T1000 (cell line): ENCODE results near the gene SPON1.
A peak's percentile ranks its signal among the peaks of the same experiment; 100 is the strongest.
"Not testable (repeated sequence)": the region's sequence is repeated elsewhere in the genome, so short reads cannot be mapped to it uniquely, and the experiment has no call there.

Experiments
- DNase-seq: peaks from one replicate; lab custom pipeline; 2025; ENCODE audit warnings: mixed read lengths; lab: John Stamatoyannopoulos, UW

The SPON1 gene

DNA sequence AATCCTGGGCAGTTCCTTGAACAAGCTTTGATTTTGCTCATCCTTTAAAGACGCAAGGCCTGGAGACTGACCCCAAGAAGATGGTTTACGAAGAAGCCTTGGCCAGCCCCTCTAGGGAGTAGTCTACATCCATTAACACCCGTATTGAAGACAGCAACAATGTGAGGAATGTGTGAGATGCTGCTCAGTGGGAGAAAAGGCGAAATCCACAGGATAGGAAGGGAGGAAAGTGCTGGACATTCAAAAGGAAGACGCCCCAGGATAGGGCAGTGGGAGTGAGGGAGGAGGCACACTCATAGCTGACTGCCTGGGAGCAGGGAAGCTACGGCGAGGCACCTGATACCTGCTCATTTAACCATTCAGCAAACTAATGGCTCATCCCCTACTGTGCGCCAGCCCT lies 282.4 kb downstream of the SPON1 start:
- DNase-seq = no peak

- DNase-seq = no peak
These were observed 282.9 kb downstream of the SPON1 start for GRCh38 chr11:14245444-14245843.

- no peak for DNase-seq
These were observed 286.1 kb downstream of the SPON1 start for GRCh38 chr11:14248580-14248981.

- DNase-seq = no peak
These were observed 286.8 kb downstream of the SPON1 start for GRCh38 chr11:14249121-14249963.

DNA sequence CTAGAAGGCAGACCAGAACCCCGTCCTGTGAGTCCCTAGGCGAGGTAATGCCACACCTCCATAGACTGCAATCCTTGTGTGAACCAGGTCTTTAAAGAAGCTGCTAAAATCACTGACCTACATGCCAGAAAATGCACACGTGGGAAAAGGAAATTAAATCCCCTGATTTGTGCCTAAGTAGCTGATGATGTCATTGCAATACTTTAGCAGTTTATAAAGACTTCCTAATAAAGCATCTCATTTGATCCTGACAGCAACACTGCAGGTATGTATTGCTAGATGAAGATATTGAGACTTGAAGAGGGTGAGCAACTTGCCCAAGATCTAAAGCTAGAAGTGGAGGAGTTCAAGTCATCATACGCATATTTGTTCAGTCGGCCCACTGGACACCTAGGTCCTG lies 289.2 kb downstream of the SPON1 start:
- DNase-seq = no peak

GRCh38 chr11:14252501-14252900 lies 290.0 kb downstream of the SPON1 start:
- not testable (repeated sequence) for DNase-seq

DNA sequence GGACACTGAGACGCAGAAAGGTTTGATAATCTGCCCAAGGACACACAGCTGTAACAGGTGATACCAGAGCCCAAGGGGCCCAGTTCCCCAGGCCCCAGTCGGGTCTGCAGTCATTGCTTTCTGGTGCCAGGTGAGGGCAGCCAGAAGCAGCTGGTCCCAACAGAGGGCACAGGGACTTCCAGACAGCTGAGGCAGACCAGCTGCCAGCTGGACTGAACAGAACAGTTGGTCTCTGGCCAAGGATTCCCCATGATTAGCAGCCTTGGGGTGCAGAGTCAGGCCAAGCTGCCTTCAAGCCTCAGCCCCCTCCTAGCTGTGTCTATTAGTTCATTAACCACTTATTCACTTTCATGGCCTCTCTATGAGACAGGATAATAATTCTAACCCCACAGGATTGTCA lies 290.9 kb downstream of the SPON1 start:
- no peak for DNase-seq

DNA sequence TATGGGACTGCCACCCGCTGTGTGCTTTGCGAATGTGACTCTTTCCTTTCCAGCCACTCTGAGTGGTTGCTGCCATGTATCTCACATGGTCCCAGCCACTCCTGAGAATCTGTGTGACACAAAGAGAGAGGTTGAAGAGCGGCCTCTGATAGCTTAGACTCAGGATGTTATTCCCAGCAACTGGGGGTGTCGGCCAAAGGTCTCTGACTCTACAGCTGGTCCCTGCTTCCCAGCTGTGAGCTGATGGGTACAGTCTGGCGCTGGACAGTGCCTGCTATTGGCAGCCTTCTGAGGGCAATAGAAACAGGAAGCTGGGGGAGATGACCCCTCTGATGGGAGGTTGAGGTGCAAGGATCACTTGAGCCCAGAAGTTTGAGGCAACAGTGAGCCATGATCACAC lies 291.3 kb downstream of the SPON1 start:
- DNase-seq = no peak

GRCh38 chr11:14254533-14255237 lies 292.2 kb downstream of the SPON1 start:
- DNase-seq = no peak

GRCh38 chr11:14255238-14255534 lies 292.7 kb downstream of the SPON1 start:
- DNase-seq = no peak

GRCh38 chr11:14258221-14258935 lies 295.9 kb downstream of the SPON1 start:
- peak; percentile 24 for DNase-seq

- DNase-seq = no peak
These were observed 296.8 kb downstream of the SPON1 start for GRCh38 chr11:14259186-14259784.

DNA sequence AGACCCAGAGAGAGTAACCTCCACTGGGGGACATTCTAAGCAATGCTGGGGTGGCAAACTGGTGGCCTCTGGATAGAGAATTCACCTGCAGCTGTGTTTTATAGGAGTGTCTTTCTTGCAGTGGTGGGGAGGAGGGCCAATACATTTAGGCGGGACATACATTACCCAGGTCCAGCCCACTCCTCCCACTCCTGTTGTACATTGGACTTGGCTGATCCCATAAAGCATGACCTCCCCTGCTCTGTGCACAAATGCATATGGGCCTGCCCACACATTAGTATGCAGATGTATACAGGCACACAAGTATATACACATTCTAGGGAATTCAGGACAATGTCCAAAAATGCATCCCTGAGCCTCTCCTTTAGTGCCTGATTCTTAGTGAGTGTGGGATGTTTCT lies 297.4 kb downstream of the SPON1 start:
- DNase-seq = no peak

- no peak for DNase-seq
These were observed 298.5 kb downstream of the SPON1 start for GRCh38 chr11:14261066-14261465.

DNA sequence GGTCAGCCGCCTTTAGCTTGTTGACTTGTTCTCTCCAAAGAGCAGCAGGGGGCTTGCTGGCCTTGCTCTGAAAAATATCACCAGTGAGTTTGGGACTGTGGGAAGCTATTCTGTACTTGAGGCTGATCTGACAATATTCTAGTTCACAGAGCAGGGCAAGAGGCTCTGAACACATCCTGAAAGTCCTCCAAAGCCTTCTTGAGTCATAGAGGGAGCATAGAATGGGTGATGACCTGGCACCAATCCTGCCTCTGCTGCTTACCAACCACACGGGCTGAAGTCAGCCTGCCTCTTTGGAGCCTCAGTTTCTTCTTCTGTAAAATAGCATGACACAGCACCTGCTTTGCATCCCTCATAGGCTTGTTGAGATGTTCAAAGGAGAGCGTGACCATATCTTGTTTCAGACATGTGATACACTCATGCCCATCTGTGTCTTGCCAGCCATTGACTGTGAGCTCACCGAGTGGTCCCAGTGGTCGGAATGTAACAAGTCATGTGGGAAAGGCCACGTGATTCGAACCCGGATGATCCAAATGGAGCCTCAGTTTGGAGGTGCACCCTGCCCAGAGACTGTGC lies 299.8 kb downstream of the SPON1 start:
- DNase-seq = no peak

DNA sequence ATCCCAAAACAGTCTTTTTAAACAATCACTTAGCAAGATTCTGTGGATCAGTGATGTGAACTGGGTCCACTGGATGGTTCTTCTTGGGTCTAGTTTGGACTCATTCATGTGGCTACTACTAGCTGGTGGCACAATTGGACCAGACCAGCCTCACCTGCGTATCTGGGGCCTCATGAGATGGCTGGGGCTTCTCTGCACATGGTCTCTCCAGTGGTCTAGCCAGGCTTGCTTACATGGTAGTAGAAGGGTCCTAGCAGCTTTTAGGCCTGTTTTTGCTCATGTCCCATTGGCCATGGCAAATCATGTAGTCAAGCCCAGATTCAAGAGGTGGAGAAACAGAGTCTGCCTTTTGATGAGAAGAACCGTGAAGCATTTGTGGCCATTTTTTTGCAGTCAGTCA lies 302.4 kb downstream of the SPON1 start:
- DNase-seq = no peak

DNA sequence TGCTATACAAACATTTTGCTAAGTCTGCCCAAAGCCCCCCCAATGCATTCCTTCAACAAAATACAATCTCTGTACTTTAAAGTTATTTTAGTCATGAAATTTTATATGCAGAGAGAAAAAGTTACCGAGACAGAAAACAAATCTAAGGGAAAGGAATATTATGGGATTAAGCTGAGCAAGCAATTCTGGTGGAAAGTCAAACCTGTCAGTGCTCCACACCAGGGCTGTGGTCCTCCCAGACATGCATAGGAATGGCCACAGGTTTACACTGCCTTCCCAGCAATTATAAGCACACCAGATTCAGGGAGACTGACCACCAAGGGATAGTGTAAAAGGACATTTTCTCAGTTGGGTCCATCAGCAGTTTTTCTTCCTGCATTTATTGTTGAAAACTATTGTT lies 304.1 kb downstream of the SPON1 start:
- DNase-seq = no peak

GRCh38 chr11:14267861-14268635 lies 305.5 kb downstream of the SPON1 start:
- no peak for DNase-seq

DNA sequence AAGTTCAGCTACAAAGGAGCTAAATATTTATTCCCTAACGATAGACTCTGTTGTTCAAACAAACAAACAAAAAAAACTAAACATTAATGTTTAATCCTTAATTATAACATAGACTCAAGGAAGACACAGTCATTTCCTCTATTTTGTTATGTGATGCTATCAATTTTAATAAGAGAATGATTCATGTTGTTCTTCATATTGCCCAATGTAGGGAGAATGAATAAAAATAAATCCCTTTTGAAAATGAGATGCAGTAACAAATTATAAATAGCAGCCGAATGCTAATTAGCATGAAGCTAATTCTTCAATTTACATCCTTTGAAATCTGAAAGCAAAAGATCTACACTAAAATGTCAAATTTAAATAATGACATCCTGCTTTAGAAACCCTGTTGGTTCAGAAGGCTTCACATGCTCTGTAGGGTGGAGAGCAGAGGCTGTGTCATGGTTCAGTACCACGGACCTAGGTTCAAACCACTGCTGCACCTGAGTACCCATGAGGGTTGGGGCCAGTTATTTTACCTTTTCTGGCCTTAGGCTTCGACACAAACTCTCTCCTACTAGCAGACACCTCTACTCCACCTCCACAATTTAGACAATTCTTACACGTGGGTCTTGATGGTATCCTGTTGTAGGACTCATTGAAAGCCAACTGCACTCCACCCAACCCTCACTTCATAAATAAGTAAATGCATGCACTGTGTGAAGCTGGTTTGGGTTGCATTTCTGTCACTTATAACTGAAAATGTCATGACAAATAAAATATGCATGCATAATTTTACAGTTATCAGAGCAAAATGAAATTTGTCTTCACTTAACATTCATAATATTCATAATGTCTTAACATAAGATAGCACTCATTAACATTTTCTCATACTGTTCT lies 307.4 kb downstream of the SPON1 start:
- DNase-seq = no peak
